Fibroblast of lung (primary cell): ENCODE measurements around the gene ACP2.

ENCODE experiments used
- EZH2 ChIP-seq: IDR thresholded peaks from 2 replicates; pipeline ENCODE4 v1.5.1; 2012; ENCODE audit warnings: low read length, control low read depth, mild to moderate bottlenecking; ENCODE audit errors: missing control alignments
- TF ChIP-seq, protein P1 (sequence below), 2 donors: IDR thresholded peaks in 1 of 2; conservative IDR thresholded peaks in 1 of 2; 1 replicate in 1 of 2; 2 replicates in 1 of 2; pipeline ENCODE4 v1.5.1; 2011 to 2012; ENCODE audit warnings: low read length in 2 of 2, control low read depth in 1 of 2, inconsistent platforms in 1 of 2, low read depth in 1 of 2, mild to moderate bottlenecking in 1 of 2

GRCh38 chr11:47269829-47270305 is 21.3 kb upstream of the ACP2 start, which contains the start of gene MADD:
- TF ChIP-seq, protein P1, sequence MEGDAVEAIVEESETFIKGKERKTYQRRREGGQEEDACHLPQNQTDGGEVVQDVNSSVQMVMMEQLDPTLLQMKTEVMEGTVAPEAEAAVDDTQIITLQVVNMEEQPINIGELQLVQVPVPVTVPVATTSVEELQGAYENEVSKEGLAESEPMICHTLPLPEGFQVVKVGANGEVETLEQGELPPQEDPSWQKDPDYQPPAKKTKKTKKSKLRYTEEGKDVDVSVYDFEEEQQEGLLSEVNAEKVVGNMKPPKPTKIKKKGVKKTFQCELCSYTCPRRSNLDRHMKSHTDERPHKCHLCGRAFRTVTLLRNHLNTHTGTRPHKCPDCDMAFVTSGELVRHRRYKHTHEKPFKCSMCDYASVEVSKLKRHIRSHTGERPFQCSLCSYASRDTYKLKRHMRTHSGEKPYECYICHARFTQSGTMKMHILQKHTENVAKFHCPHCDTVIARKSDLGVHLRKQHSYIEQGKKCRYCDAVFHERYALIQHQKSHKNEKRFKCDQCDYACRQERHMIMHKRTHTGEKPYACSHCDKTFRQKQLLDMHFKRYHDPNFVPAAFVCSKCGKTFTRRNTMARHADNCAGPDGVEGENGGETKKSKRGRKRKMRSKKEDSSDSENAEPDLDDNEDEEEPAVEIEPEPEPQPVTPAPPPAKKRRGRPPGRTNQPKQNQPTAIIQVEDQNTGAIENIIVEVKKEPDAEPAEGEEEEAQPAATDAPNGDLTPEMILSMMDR (conservative IDR thresholded peaks at IDR 0.05 in 1 of 2, IDR thresholded peaks at IDR 0.05 in 1 of 2; ENCODE audit: low read depth in 1 of 2, low read length in 2 of 2): no peak
- TF ChIP-seq EZH2: no peak
